ENCODE results near the gene CACNA1D. TPM values are rescaled to one million over a fixed set of nuclear protein-coding genes. Genes with fewer than 3 reads are reported as not detected.

The CACNA1D gene
- total and polyA plus RNA-seq, 2 donors: 0.57 to 0.66 TPM

DNA sequence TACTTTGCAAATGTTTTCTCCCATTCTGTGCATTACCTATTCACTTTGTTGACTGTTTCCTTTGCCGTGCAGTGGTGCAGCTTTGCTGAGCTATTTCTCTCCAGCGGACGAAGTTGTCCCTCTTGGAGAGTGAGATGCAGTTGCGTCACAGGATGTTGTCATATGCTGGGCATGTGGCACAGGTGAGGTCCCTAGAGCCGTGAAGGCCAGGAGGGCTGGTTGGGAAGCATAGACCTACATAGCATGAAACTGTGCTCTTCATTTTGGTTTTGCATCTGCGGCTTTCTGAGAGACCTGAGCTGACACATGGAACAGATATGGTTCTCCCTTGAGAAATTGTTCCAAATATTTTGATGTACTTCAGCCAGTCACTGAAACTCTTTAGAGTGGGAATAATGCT, 108.5 kb downstream of the CACNA1D start:
- H3K4me1 ChIP-seq (ENCODE audit: control insufficient read depth in 2 of 2, insufficient read depth in 2 of 2, low read length in 2 of 2): no peaks in the 10 kb centered on the region
- no peaks in the 10 kb centered on the region for H3K9me3 ChIP-seq (ENCODE audit: control insufficient read depth in 2 of 2, insufficient read depth in 1 of 2, low read length in 1 of 2)
- no peaks in the 10 kb centered on the region for H3K27me3 ChIP-seq (ENCODE audit: control insufficient read depth in 2 of 2, insufficient read depth in 1 of 2, low read length in 1 of 2)
- no peak for DNase-seq (ENCODE audit: low read depth in 6 of 9, low spot score in 9 of 9)
- 96% methylated on average over 6 of the region's 6 CpGs for WGBS
- no peak overlapping the region for H3K27ac ChIP-seq (ENCODE audit: low read depth in 1 of 2, low read length in 1 of 2)
- H3K36me3 ChIP-seq (ENCODE audit: control insufficient read depth in 2 of 2, insufficient read depth in 2 of 2, low read length in 1 of 2): no peaks in the 10 kb centered on the region
- no peak overlapping the region for H3K4me3 ChIP-seq (ENCODE audit: low read length in 2 of 2)

- H3K27me3 ChIP-seq (ENCODE audit: control insufficient read depth in 2 of 2, insufficient read depth in 1 of 2, low read length in 1 of 2): no peaks in the 10 kb centered on the region
- H3K4me1 ChIP-seq (ENCODE audit: control insufficient read depth in 2 of 2, insufficient read depth in 2 of 2, low read length in 2 of 2): no peaks in the 10 kb centered on the region
- no peak for DNase-seq (ENCODE audit: low read depth in 6 of 9, low spot score in 9 of 9)
- H3K27ac ChIP-seq (ENCODE audit: low read depth in 1 of 2, low read length in 1 of 2): no peak overlapping the region
- no peaks in the 10 kb centered on the region for H3K9me3 ChIP-seq (ENCODE audit: control insufficient read depth in 2 of 2, insufficient read depth in 1 of 2, low read length in 1 of 2)
- H3K4me3 ChIP-seq (ENCODE audit: low read length in 2 of 2): no peak overlapping the region
- H3K36me3 ChIP-seq (ENCODE audit: control insufficient read depth in 2 of 2, insufficient read depth in 2 of 2, low read length in 1 of 2): no peaks in the 10 kb centered on the region
Measured at GRCh38 chr3:53604232-53604631, 109.8 kb downstream of the CACNA1D start.

DNA sequence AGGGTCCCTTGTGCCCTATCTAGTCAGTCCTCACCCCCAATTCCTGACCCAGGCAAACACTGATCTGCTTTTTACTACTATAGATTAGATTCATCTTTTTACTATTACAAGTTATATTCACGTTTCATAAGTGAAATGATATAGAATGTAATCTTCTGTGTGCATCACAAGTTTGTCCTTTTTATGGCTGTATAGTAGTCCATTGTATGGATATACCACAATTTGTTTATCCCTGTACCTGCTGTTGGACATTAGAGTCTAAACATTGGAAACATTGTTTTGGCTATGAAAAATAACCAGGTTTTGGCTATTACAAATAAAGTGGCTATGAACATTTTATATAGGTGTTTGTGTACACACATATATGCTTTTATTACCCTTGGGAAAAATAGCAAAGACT, 112.4 kb downstream of the CACNA1D start:
- Histone ChIP-seq H3K27ac (ENCODE audit: low read depth in 1 of 2, low read length in 1 of 2) (no peak overlapping the region), H3K4me1 (ENCODE audit: control insufficient read depth in 2 of 2, insufficient read depth in 2 of 2, low read length in 2 of 2) (no peaks in the 10 kb centered on the region), H3K36me3 (ENCODE audit: control insufficient read depth in 2 of 2, insufficient read depth in 2 of 2, low read length in 1 of 2) (no peaks in the 10 kb centered on the region), H3K27me3 (ENCODE audit: control insufficient read depth in 2 of 2, insufficient read depth in 1 of 2, low read length in 1 of 2) (no peaks in the 10 kb centered on the region), H3K4me3 (ENCODE audit: low read length in 2 of 2) (no peak overlapping the region), H3K9me3 (ENCODE audit: control insufficient read depth in 2 of 2, insufficient read depth in 1 of 2, low read length in 1 of 2) (no peaks in the 10 kb centered on the region)
- WGBS: 84% methylated on average over 1 of the region's 1 CpG
- DNase-seq (ENCODE audit: low read depth in 6 of 9, low spot score in 9 of 9): no peak

DNA sequence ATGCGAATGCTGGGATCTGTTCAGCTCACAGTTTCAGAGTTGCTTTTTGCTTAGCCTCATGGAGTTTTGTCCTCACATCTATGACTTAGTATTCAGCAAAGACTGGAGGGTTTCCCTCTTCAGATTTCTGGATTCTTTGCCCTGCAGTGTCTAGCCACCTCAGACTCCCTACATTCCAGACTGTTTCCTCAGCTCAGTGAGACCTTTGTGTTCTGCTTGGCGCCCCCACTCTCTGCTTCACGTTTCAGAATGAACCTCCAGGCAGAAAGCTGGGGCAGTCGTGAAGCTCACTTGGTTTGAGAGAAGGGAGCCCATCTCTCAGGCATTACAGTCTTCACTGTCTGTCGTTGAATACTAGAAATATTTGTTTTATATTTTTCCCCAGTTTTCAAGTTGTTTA, 118.1 kb downstream of the CACNA1D start:
- no peaks in the 10 kb centered on the region for H3K4me1 ChIP-seq (ENCODE audit: control insufficient read depth in 2 of 2, insufficient read depth in 2 of 2, low read length in 2 of 2)

DNA sequence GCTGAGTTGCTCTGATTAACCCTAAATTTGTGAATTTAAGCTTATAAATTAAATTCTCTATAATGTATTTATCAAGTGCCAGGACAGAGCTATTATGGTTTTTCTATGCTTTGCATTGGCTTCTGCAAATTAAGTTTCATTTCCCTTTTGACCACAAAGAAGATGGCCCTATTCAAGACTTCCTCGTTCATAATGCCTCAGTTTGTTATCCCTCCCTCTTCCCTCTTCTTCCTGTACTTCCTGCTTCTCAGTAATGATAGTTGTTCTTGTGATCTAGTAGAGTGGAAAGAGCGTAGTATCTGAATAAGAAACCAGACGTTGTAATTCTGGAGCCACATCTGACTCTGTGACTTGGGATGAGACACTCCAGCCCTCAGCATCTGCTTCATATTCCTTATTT, 118.7 kb downstream of the CACNA1D start:
- Histone ChIP-seq H3K9me3 (ENCODE audit: control insufficient read depth in 2 of 2, insufficient read depth in 1 of 2, low read length in 1 of 2) (no peaks in the 10 kb centered on the region), H3K4me1 (ENCODE audit: control insufficient read depth in 2 of 2, insufficient read depth in 2 of 2, low read length in 2 of 2) (no peaks in the 10 kb centered on the region), H3K36me3 (ENCODE audit: control insufficient read depth in 2 of 2, insufficient read depth in 2 of 2, low read length in 1 of 2) (no peaks in the 10 kb centered on the region), H3K27ac (ENCODE audit: low read depth in 1 of 2, low read length in 1 of 2) (no peak overlapping the region), H3K4me3 (ENCODE audit: low read length in 2 of 2) (no peak overlapping the region), H3K27me3 (ENCODE audit: control insufficient read depth in 2 of 2, insufficient read depth in 1 of 2, low read length in 1 of 2) (peaks cover 0 to 5% of the 10 kb centered on the region in 2 donors)
- peak in 1 of 9 donors; percentile 6 for DNase-seq (ENCODE audit: low read depth in 6 of 9, low spot score in 9 of 9)
- WGBS: 61% methylated on average over 3 of the region's 3 CpGs

More for the DNA sequence above, 118.1 kb downstream of the CACNA1D start:
- WGBS: 62% methylated on average over 5 of the region's 5 CpGs
- H3K27ac ChIP-seq (ENCODE audit: low read depth in 1 of 2, low read length in 1 of 2): no peak overlapping the region
- no peak overlapping the region for H3K4me3 ChIP-seq (ENCODE audit: low read length in 2 of 2)
- no peaks in the 10 kb centered on the region for H3K36me3 ChIP-seq (ENCODE audit: control insufficient read depth in 2 of 2, insufficient read depth in 2 of 2, low read length in 1 of 2)
- H3K27me3 ChIP-seq (ENCODE audit: control insufficient read depth in 2 of 2, insufficient read depth in 1 of 2, low read length in 1 of 2): no peaks in the 10 kb centered on the region
- no peak for DNase-seq (ENCODE audit: low read depth in 6 of 9, low spot score in 9 of 9)
- no peaks in the 10 kb centered on the region for H3K9me3 ChIP-seq (ENCODE audit: control insufficient read depth in 2 of 2, insufficient read depth in 1 of 2, low read length in 1 of 2)

DNA sequence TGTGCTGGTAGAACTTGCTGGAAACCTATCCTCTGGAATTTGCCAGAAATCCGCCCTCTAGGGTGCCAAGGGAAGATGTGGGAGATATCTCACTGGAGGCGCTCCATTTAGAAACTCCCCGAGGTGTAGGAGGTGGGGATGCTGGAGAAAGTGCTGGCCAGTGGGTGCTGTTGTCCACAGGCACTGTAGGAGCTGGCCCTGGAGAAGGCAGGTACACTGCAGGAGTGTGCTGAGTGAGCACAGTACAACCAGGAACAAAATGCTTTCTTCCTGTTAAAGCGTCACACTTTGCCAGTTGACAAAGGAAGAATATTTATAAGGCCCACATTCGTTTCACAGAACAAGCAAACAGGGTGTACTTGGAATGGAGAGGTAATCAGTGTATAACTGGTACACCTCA, 119.9 kb downstream of the CACNA1D start:
- Histone ChIP-seq H3K4me3 (ENCODE audit: low read length in 2 of 2) (no peak overlapping the region), H3K9me3 (ENCODE audit: control insufficient read depth in 2 of 2, insufficient read depth in 1 of 2, low read length in 1 of 2) (no peaks in the 10 kb centered on the region), H3K4me1 (ENCODE audit: control insufficient read depth in 2 of 2, insufficient read depth in 2 of 2, low read length in 2 of 2) (no peaks in the 10 kb centered on the region), H3K27me3 (ENCODE audit: control insufficient read depth in 2 of 2, insufficient read depth in 1 of 2, low read length in 1 of 2) (peaks cover 0 to 6% of the 10 kb centered on the region in 2 donors), H3K36me3 (ENCODE audit: control insufficient read depth in 2 of 2, insufficient read depth in 2 of 2, low read length in 1 of 2) (no peaks in the 10 kb centered on the region), H3K27ac (ENCODE audit: low read depth in 1 of 2, low read length in 1 of 2) (no peak overlapping the region)
- no peak for DNase-seq (ENCODE audit: low read depth in 6 of 9, low spot score in 9 of 9)
- whole genome bisulfite sequencing: 85% methylated on average over 5 of the region's 5 CpGs

- H3K27ac ChIP-seq (ENCODE audit: low read depth in 1 of 2, low read length in 1 of 2): no peak overlapping the region
- WGBS: 86% methylated on average over 5 of the region's 5 CpGs
- no peak overlapping the region for H3K4me3 ChIP-seq (ENCODE audit: low read length in 2 of 2)
- no peaks in the 10 kb centered on the region for H3K9me3 ChIP-seq (ENCODE audit: control insufficient read depth in 2 of 2, insufficient read depth in 1 of 2, low read length in 1 of 2)
- no peak for DNase-seq (ENCODE audit: low read depth in 6 of 9, low spot score in 9 of 9)
- H3K36me3 ChIP-seq (ENCODE audit: control insufficient read depth in 2 of 2, insufficient read depth in 2 of 2, low read length in 1 of 2): no peaks in the 10 kb centered on the region
- peaks cover 0 to 6% of the 10 kb centered on the region in 2 donors for H3K27me3 ChIP-seq (ENCODE audit: control insufficient read depth in 2 of 2, insufficient read depth in 1 of 2, low read length in 1 of 2)
- no peaks in the 10 kb centered on the region for H3K4me1 ChIP-seq (ENCODE audit: control insufficient read depth in 2 of 2, insufficient read depth in 2 of 2, low read length in 2 of 2)
Measured at GRCh38 chr3:53616321-53616720, 121.9 kb downstream of the CACNA1D start.

GRCh38 chr3:53616971-53617892, 122.8 kb downstream of the CACNA1D start:
- H3K27ac ChIP-seq (ENCODE audit: low read depth in 1 of 2, low read length in 1 of 2): no peak overlapping the region
- no peak for DNase-seq (ENCODE audit: low read depth in 6 of 9, low spot score in 9 of 9)
- H3K9me3 ChIP-seq (ENCODE audit: control insufficient read depth in 2 of 2, insufficient read depth in 1 of 2, low read length in 1 of 2): no peaks in the 10 kb centered on the region
- no peaks in the 10 kb centered on the region for H3K4me1 ChIP-seq (ENCODE audit: control insufficient read depth in 2 of 2, insufficient read depth in 2 of 2, low read length in 2 of 2)
- no peaks in the 10 kb centered on the region for H3K36me3 ChIP-seq (ENCODE audit: control insufficient read depth in 2 of 2, insufficient read depth in 2 of 2, low read length in 1 of 2)
- no peak overlapping the region for H3K4me3 ChIP-seq (ENCODE audit: low read length in 2 of 2)
- H3K27me3 ChIP-seq (ENCODE audit: control insufficient read depth in 2 of 2, insufficient read depth in 1 of 2, low read length in 1 of 2): peaks cover 0 to 6% of the 10 kb centered on the region in 2 donors
- WGBS: 95% methylated on average over 7 of the region's 7 CpGs

GRCh38 chr3:53617893-53618523, 123.6 kb downstream of the CACNA1D start:
- Histone ChIP-seq H3K27me3 (ENCODE audit: control insufficient read depth in 2 of 2, insufficient read depth in 1 of 2, low read length in 1 of 2) (peaks cover 0 to 6% of the 10 kb centered on the region in 2 donors), H3K27ac (ENCODE audit: low read depth in 1 of 2, low read length in 1 of 2) (no peak overlapping the region), H3K4me1 (ENCODE audit: control insufficient read depth in 2 of 2, insufficient read depth in 2 of 2, low read length in 2 of 2) (no peaks in the 10 kb centered on the region), H3K36me3 (ENCODE audit: control insufficient read depth in 2 of 2, insufficient read depth in 2 of 2, low read length in 1 of 2) (no peaks in the 10 kb centered on the region), H3K9me3 (ENCODE audit: control insufficient read depth in 2 of 2, insufficient read depth in 1 of 2, low read length in 1 of 2) (no peaks in the 10 kb centered on the region), H3K4me3 (ENCODE audit: low read length in 2 of 2) (no peak overlapping the region)
- DNase-seq (ENCODE audit: low read depth in 6 of 9, low spot score in 9 of 9): no peak
- WGBS: 95% methylated on average over 8 of the region's 8 CpGs
